T-helper 1 cell (primary cell): ENCODE measurements around the gene MLH3.

ENCODE experiments used
- DNase-seq, 5 donors: peaks; one replicate each; pipeline ENCODE4 v3.0.0-alpha.2; 2012 to 2020

Gene MLH3

DNA sequence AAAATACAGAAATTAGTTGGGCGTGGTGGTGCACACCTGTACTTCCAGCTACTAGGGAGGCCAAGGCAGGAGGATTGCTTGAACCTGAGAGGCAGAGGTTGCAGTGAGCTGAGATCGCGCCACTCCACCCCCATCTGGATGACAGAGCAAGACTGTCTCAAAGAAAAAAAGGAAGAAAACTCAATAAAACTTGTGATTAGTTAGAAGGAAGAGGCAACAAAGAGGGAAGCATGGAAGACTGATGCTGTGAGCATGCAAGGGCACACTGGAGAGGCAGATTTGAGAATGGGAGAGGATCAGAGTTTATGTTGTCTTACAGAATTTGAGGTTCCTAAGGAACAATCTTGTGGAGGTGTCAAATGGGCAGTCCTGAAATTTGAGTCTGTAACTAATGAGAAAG is 15.4 kb upstream of the MLH3 start:
- DNase-seq = no peak

- DNase-seq = no peak
Measured at GRCh38 chr14:75064205-75064567, 12.9 kb upstream of the MLH3 start.

- peak; percentile 77 to 91 (median 82) for DNase-seq
Measured at GRCh38 chr14:75063491-75064204, 12.4 kb upstream of the MLH3 start, which contains the start of gene ACYP1. Gene ACYP1 (minus strand): TSS chr14:75064024. CDS start chr14:75063553, 471 bp downstream.

DNA sequence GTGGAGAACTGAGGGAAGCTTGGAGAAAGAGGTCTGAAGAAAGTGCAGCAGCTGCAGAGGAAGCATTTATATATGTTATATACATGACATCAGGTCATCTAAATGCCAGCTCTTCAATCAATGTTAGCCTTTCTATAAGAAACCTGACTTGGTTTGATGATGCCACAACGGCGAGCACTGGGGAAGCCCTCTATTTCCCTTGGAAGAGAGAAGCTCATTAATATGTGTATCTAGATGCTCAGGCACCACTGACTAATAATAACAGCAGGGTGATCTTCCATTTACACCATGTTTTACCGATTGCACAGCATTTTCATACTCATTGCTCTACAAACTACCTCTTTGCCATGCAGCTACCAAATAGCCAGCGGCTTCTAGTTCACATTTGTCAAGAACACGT is 11.7 kb upstream of the MLH3 start:
- no peak for DNase-seq

DNA sequence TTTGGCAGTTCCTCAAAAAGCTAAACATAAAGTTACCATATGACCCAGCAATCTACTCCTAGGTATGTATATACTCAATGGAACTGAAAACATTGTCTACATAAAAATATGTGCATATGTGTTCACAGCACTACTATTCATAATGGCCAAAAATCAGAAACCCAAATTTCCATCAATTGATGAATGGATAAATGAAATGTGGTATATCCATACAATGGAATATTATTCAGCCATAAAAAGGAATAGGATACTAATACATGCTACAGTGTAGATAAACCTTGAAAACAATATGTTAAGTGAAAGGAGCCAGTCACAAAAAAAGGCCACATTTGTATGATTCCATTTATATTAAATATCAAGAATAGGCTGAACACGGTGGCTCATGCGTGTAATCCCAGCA is 9.2 kb upstream of the MLH3 start:
- DNase-seq = no peak

GRCh38 chr14:75059642-75060041 is 8.4 kb upstream of the MLH3 start:
- DNase-seq = no peak

DNA sequence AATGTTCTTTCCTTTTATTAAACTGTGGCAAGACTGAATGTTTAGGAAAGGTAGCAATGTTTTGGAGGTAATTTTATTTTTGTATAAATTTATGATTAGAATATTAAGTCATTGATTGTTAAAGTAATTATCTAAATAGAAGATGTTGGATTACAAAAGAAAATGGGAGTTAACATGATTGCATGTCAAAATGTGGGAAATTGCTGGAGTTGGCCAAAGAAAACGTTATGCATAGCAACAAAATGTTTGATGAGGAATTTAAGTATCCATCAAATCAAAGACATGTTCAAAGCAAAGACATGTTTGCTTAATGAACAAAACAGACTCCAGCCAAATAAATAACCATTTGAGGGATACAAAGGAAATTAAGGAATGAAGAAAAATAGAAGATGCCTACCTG is 3.2 kb upstream of the MLH3 start:
- no peak for DNase-seq

GRCh38 chr14:75053396-75054291 is 2.4 kb upstream of the MLH3 start:
- no peak for DNase-seq

GRCh38 chr14:75051556-75051899 is 261 bp upstream of the MLH3 start:
- no peak for DNase-seq

GRCh38 chr14:75049731-75050201 is 1.5 kb downstream of the MLH3 start:
- DNase-seq = no peak

DNA sequence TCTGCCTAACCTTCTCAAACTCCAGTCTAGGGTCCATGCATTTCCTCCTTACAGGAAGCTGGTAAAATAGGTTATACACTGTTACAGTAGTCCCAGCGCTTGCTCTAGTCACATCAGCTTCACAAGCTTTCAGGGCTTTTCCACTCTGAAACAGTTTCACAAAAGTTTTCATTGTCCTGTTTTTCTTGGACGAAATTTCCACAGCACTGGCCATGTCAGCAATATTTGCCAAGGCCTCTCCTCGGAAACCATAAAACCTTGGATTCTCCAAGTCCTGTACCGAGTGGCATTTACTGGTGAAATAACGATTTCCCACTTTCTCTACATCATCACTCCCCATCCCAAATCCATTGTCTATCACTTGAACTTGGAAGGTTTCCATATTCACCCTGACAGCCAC is 2.1 kb downstream of the MLH3 start:
- DNase-seq = no peak

GRCh38 chr14:75048101-75048500 is 3.2 kb downstream of the MLH3 start:
- no peak for DNase-seq

DNA sequence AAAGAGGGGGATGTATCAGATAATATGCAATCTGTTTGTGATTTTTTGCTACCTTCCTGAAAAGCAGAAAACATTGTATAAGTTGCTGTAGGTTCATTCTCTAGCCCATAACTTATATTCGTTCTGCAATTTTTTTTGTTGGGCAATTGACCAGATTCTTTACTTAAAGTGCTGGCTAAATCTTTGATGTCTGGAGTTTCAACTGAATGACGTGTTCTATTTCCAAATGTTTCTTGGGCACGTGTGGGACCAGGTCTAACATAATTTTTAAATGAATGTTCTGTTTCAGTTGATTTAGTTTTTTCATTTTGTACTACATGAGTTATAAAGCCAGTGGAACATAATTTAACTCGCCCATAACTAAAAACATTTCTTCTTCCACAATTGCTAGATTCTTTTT is 3.8 kb downstream of the MLH3 start:
- no peak for DNase-seq

DNA sequence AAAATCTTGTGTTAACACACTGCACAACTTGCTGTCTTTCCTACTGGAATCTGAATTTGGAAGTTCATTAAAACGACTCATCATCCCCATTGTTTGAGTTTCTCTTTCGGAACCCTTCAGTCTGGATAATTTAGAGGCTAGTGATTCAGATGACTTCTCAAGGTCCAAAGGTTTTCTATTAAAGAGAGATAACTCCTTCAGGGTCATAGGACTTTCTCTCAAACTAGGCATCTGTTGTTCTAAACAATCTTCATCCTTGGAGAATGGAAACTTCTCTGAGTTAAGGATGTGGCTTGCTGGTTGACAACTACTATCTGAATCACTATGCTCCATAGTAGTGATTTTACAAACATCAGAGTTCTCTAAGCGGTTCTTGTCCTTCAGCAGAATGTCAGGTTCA is 4.4 kb downstream of the MLH3 start:
- peak in 1 of 5 donors; percentile 22 for DNase-seq

GRCh38 chr14:75046275-75046674 is 5.0 kb downstream of the MLH3 start:
- no peak for DNase-seq

DNA sequence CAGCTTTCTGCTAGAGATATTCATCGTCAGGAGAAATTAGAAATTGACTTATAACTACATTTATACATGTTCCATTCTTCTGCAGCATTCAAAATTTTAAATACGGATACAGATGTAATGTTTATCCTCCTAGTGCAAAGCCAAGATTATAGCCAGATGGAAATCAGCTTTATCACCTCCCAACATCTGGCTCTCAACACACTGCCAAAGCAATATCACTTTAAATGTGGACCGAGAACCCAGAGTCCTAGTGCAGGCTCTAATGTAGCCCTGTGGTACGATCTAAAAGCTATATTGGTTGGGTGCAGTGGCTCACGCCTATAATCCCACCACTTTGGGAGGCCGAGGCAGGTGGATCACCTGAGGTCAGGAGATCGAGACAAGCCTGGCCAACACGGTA is 6.5 kb downstream of the MLH3 start:
- no peak for DNase-seq

DNA sequence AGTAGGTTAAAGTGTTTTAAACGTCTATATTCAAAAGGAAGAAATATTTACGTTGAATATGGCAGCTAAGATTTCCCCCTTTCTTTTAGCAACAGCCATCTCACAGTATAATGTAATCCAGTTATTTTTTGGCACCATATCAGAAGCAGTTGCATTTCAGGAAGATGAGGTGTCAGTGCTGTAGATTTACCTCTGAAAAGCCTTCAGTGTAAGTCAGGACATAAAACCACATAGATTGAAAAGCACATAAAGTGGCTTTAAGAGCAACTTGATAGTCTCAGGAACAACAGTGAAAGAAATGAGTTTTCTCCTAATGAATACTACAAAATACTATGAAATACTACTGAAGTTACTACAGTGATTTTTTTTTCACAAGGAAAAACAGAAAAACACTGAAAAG is 6.9 kb downstream of the MLH3 start:
- no peak for DNase-seq

DNA sequence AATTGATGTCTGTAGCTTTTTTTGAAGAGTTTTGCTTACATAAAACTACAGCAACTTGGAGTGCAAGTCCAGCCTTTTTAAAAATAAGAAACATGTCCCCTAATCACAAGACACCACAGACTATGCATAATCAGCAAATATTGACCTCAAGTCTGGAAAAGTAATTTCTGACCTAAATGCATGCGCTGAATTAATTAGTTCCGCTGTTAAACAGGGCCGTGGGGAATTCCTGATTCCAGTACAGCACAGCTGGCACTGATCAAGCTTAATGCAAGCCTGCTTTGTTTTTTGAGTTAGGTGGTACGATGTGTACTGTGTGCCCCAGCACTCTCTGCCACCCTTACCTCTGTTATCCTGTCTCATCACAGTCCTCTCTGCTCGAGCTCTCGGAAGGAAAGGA is 9.2 kb downstream of the MLH3 start:
- DNase-seq = no peak

- no peak for DNase-seq
Measured at GRCh38 chr14:75041613-75042012, 9.7 kb downstream of the MLH3 start.

DNA sequence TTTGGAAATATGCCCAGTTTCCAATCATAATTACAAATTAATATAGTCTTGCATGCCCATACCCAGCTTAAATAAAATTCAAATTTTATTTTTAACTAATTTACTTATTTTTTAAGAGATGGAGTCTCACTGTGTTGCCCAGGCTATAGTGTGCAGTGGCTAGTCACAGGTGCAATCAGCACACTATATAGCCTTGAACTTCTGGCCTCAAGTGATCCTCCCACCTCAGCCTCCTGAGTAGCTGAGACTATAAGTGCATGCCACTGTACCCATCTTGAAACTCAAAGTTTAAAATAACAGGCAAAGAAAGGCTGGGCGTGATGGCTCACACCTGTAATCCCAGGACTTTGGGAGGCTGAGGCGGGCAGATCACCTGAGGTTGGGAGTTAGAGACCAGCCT is 10.3 kb downstream of the MLH3 start:
- DNase-seq = no peak

DNA sequence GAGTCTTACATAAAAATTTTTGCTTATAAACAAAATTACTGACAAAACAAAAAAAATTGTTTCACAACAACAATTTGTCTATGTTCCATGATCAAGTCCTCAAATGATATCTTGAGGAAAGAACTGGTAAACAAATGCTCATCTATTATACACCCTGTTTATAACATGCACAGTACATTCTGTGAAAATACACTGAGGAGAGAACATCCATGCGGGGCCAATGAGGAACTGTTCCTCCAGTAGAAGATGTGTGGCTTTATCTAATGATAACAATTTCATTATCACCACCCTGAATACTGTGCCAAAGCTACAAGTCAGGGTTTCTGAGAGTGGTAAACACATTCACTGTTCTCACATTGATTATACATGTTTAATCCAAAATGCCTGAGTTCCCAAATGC is 10.8 kb downstream of the MLH3 start:
- no peak for DNase-seq

GRCh38 chr14:75032939-75033338 is 18.3 kb downstream of the MLH3 start:
- no peak for DNase-seq

- DNase-seq = no peak
Measured at GRCh38 chr14:75030147-75030546, 21.1 kb downstream of the MLH3 start.

- DNase-seq = no peak
Measured at GRCh38 chr14:75025876-75026275, 25.4 kb downstream of the MLH3 start.
